Ishikawa (cell line): ENCODE data around the gene CELA1.

ENCODE experiments used
- CEBPB ChIP-seq: IDR thresholded peaks from 2 replicates; pipeline ENCODE4 v1.6.1; 2012
- EGR1 ChIP-seq: IDR thresholded peaks from 2 replicates; pipeline ENCODE4 v1.6.1; 2012
- EP300 ChIP-seq: IDR thresholded peaks from 2 replicates; pipeline ENCODE4 v1.6.1; 2012; ENCODE audit warnings: borderline replicate concordance
- MAX ChIP-seq: IDR thresholded peaks from 2 replicates; pipeline ENCODE4 v1.6.1; 2012
- RAD21 ChIP-seq: IDR thresholded peaks from 2 replicates; pipeline ENCODE4 v1.6.1; 2012; ENCODE audit warnings: low read depth
- TAF1 ChIP-seq: IDR thresholded peaks from 2 replicates; pipeline ENCODE4 v1.6.1; 2012; ENCODE audit warnings: low read depth, mild to moderate bottlenecking
- TCF12 ChIP-seq: IDR thresholded peaks from 2 replicates; pipeline ENCODE4 v1.6.1; 2012; ENCODE audit warnings: low read depth
- TEAD4 ChIP-seq: IDR thresholded peaks from 2 replicates; pipeline ENCODE4 v1.6.1; 2012
- ZBTB7A ChIP-seq: IDR thresholded peaks from 2 replicates; pipeline ENCODE4 v1.6.1; 2012; ENCODE audit warnings: low read depth
- TF ChIP-seq, protein P1 (sequence below): IDR thresholded peaks from 2 replicates; pipeline ENCODE4 v1.6.1; 2012; ENCODE audit warnings: low read depth, mild to moderate bottlenecking

DNA sequence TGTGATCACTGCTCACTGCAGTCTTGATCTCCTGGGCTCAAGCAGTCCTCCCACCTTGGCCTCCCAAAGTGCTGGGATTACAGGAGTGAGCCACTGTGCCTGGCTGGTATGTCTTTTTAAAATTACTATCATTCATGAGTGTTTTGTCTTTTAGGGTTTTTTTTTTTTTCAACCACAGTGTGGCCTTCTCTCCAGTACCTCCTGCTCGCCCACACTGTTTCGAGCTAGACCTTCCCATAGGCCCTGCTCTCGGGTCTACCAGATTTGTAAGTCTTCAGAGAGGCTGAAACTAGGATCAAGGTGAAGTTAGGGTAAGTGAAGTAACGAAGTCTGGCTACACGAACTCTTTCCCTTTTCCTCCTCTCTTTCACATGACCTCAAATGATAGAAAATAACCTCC is 24.0 kb downstream of the CELA1 start:
- TF ChIP-seq MAX, result no peak
- no peak for TF ChIP-seq CEBPB
- no peak for TF ChIP-seq TEAD4
- TF ChIP-seq, protein P1, sequence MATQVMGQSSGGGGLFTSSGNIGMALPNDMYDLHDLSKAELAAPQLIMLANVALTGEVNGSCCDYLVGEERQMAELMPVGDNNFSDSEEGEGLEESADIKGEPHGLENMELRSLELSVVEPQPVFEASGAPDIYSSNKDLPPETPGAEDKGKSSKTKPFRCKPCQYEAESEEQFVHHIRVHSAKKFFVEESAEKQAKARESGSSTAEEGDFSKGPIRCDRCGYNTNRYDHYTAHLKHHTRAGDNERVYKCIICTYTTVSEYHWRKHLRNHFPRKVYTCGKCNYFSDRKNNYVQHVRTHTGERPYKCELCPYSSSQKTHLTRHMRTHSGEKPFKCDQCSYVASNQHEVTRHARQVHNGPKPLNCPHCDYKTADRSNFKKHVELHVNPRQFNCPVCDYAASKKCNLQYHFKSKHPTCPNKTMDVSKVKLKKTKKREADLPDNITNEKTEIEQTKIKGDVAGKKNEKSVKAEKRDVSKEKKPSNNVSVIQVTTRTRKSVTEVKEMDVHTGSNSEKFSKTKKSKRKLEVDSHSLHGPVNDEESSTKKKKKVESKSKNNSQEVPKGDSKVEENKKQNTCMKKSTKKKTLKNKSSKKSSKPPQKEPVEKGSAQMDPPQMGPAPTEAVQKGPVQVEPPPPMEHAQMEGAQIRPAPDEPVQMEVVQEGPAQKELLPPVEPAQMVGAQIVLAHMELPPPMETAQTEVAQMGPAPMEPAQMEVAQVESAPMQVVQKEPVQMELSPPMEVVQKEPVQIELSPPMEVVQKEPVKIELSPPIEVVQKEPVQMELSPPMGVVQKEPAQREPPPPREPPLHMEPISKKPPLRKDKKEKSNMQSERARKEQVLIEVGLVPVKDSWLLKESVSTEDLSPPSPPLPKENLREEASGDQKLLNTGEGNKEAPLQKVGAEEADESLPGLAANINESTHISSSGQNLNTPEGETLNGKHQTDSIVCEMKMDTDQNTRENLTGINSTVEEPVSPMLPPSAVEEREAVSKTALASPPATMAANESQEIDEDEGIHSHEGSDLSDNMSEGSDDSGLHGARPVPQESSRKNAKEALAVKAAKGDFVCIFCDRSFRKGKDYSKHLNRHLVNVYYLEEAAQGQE, result no peak
- TF ChIP-seq EGR1, result no peak
- no peak for TF ChIP-seq RAD21
- no peak for TF ChIP-seq TAF1
- no peak for TF ChIP-seq ZBTB7A
- TF ChIP-seq TCF12, result no peak
- no peak for TF ChIP-seq EP300
